OCI-LY7 (cell line): ENCODE data around the gene DCAF8. TPM values are rescaled to one million over a fixed set of nuclear protein-coding genes. Genes with fewer than 3 reads are reported as not detected.

ENCODE experiments used
- BruUV-seq: library from RNA; stranded (reverse); fragments of 400-500 nt; replicated peaks from 2 replicates; lab custom pipeline; 2021; lab: Mats Ljungman, UMichigan
- CTCF ChIA-PET: fragments of 300-600 bp; sonication (Branson Sonifier 250); formaldehyde crosslinking; loops from one replicate; lab custom pipeline; 2022; ENCODE audit warnings: antibody characterized with exemption; ENCODE audit not compliant: unreplicated experiment; lab: Charles Lee
- POLR2A ChIA-PET: fragments of 300-600 bp; sonication (Branson Sonifier 250); formaldehyde crosslinking; loops from one replicate; lab custom pipeline; 2022; ENCODE audit warnings: antibody characterized with exemption; lab: Charles Lee
- DNase-seq: peaks from one replicate; pipeline ENCODE4 v3.0.0-alpha.2; 2015; ENCODE audit warnings: low spot score
- H2AFZ ChIP-seq: fragments of 200-600 bp; sonication (generic), shearing (Covaris generic); 2 replicates; pipeline ENCODE4 v1.6.1; 2014; ENCODE audit warnings: mild to moderate bottlenecking, antibody characterized with exemption, low read length, moderate library complexity
- H3K27ac ChIP-seq: fragments of 200-600 bp; sonication (generic); 2 replicates; pipeline ENCODE4 v1.5.1; 2014; ENCODE audit warnings: mixed run types, low read depth, mild to moderate bottlenecking, moderate library complexity, low read length, inconsistent platforms; ENCODE audit not compliant: poor library complexity, severe bottlenecking
- H3K36me3 ChIP-seq: fragments of 200-600 bp; sonication (generic); 2 replicates; pipeline ENCODE4 v1.6.1; 2014; ENCODE audit warnings: mild to moderate bottlenecking, antibody characterized with exemption, low read length, moderate library complexity, mixed read lengths; ENCODE audit not compliant: insufficient read depth
- H3K4me1 ChIP-seq: fragments of 200-600 bp; sonication (generic); 2 replicates; pipeline ENCODE4 v1.5.1; 2014; ENCODE audit warnings: mild to moderate bottlenecking, low read length; ENCODE audit not compliant: insufficient read depth, poor library complexity, severe bottlenecking
- H3K4me2 ChIP-seq: fragments of 200-600 bp; sonication (generic); 2 replicates; pipeline ENCODE4 v1.6.1; 2014; ENCODE audit warnings: mild to moderate bottlenecking, low read length
- H3K4me3 ChIP-seq: fragments of 200-600 bp; sonication (generic); 2 replicates; pipeline ENCODE4 v1.5.1; 2014; ENCODE audit warnings: mild to moderate bottlenecking, low read depth, low read length; ENCODE audit not compliant: poor library complexity, severe bottlenecking
- H3K79me2 ChIP-seq: fragments of 200-600 bp; sonication (generic); 2 replicates; pipeline ENCODE4 v1.6.1; 2016; ENCODE audit warnings: low read depth, mild to moderate bottlenecking, low read length, moderate library complexity, mixed read lengths; ENCODE audit not compliant: insufficient read depth
- H3K9me2 ChIP-seq: fragments of 200-600 bp; sonication (generic); 2 replicates; pipeline ENCODE4 v1.6.1; 2016; ENCODE audit warnings: mild to moderate bottlenecking, low read length, mixed read lengths; ENCODE audit not compliant: insufficient read depth
- H3K9me3 ChIP-seq: fragments of 200-600 bp; sonication (generic); 2 replicates; pipeline ENCODE4 v1.6.1; 2014; ENCODE audit warnings: mild to moderate bottlenecking, mixed run types, low read length, mixed read lengths
- H4K20me1 ChIP-seq: fragments of 200-600 bp; sonication (generic); 2 replicates; pipeline ENCODE4 v1.6.1; 2014; ENCODE audit warnings: mild to moderate bottlenecking, antibody characterized with exemption, low read length, moderate library complexity, mixed read lengths; ENCODE audit not compliant: insufficient read depth
- EZH2phosphoT487 ChIP-seq: fragments of 200-600 bp; sonication (generic); IDR thresholded peaks from 2 replicates; pipeline ENCODE4 v1.6.1; 2018; ENCODE audit warnings: low read depth, borderline replicate concordance, mild to moderate bottlenecking, mixed run types, antibody characterized with exemption, low read length, moderate library complexity, mixed read lengths
- intact Hi-C: fragments of 100-400 bp; cut with micrococcal nuclease; formaldehyde crosslinking; loops from one replicate; pipeline ENCODE4 v1.10.0; 2022; ENCODE audit not compliant: unreplicated experiment
- total RNA-seq, 2 experiments: library from RNA; depleted of rRNA in 1 of 2; stranded (reverse); fragments of >200 nt in 1 of 2; shearing (Covaris generic) in 1 of 2; gene quantifications; 2 replicates each; pipeline ENCODE4 v1.2.3, GENCODE V29; 2014 to 2022
- TF ChIP-seq, protein P1 (sequence below): fragments of 200-600 bp; sonication (generic); conservative IDR thresholded peaks from 2 replicates; pipeline ENCODE4 v1.5.1; 2014; ENCODE audit warnings: mild to moderate bottlenecking, antibody characterized with exemption, low read length, moderate library complexity, mixed read lengths

The DCAF8 gene
- total RNA-seq, 2 experiments from 2014 or later = 118 to 139 TPM

DNA sequence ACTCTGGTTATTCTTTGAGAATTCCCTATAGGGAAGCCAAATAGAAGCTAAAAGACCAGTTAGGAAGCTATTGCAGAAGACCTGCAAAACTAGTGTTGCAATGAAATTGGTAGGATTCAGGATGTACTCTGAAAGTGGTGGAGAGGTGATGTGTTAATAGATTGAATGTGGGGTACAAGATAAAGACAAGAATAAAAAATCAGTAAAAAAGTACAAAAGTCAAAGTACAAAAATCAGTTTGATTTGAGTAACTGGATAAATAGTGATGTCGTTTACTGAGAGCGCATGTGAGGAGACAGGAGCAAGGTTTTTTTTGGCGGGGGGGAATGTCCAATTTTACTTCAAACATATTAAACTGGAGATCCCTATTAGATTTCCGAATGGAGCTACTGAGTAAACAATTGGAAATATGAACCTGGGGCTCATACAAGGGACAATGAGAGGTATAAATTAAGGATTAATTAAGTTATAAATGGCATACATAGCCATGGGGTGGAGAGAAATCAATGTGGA is 2.5 kb upstream of the DCAF8 start:
- Histone ChIP-seq H3K4me2 (no peak overlapping the region), H3K27ac (no peak overlapping the region), H3K9me3 (no peaks in the 10 kb centered on the region), H3K79me2 (peaks cover 22% of the 10 kb centered on the region), H3K4me3 (no peak overlapping the region), H2AFZ (no peak overlapping the region), H3K9me2 (no peaks in the 10 kb centered on the region), H4K20me1 (peaks cover 5% of the 10 kb centered on the region; the same call in 1 of the 2 replicates), H3K36me3 (peaks cover 5% of the 10 kb centered on the region; the same call in 1 of the 2 replicates), H3K4me1 (peaks cover 20% of the 10 kb centered on the region)
- no peak for DNase-seq
- ChIA-PET POLR2A (interaction anchor here (0.5 to 1.3 kb wide), 6 partner anchors 11 to 157 kb away, joined by 3 to 6 read pairs (median 4); partner anchors contain the start of gene PEX19), CTCF (interaction anchor here (1.4 kb wide), 1 partner anchor 12 kb away, joined by 7 read pairs; no protein-coding TSS in a partner anchor)
- intact Hi-C loops = no loop called here
- TF ChIP-seq, protein P1, sequence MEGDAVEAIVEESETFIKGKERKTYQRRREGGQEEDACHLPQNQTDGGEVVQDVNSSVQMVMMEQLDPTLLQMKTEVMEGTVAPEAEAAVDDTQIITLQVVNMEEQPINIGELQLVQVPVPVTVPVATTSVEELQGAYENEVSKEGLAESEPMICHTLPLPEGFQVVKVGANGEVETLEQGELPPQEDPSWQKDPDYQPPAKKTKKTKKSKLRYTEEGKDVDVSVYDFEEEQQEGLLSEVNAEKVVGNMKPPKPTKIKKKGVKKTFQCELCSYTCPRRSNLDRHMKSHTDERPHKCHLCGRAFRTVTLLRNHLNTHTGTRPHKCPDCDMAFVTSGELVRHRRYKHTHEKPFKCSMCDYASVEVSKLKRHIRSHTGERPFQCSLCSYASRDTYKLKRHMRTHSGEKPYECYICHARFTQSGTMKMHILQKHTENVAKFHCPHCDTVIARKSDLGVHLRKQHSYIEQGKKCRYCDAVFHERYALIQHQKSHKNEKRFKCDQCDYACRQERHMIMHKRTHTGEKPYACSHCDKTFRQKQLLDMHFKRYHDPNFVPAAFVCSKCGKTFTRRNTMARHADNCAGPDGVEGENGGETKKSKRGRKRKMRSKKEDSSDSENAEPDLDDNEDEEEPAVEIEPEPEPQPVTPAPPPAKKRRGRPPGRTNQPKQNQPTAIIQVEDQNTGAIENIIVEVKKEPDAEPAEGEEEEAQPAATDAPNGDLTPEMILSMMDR = no peak
- no peak for TF ChIP-seq EZH2phosphoT487
- no TSS peak for BruUV-seq

DNA sequence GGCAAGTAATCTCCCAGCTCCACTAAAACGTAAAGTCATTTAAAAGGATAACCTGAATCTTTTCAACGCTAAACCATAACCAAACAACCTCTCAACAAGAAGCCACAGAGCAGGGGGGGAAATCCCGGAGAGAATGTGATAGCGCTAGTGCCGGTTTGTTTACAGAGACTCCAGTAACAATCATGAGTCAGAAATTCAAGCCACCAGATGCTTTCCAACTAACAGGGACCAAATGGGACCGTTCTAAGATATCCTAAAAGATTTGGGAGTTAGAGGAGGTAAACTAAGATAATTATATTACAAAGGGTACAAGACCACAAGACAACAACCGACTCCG is 825 bp downstream of the DCAF8 start:
- H3K4me3 ChIP-seq = peak overlapping the region; percentile 88
- peaks cover 30% of the 10 kb centered on the region for H3K79me2 ChIP-seq
- POLR2A ChIA-PET = interaction anchor here (0.9 to 3.2 kb wide), 7 partner anchors 9 to 164 kb away, joined by 3 to 14 read pairs (median 7); partner anchors contain the start of gene PEX19

More for the DNA sequence above, 825 bp downstream of the DCAF8 start:
- Histone ChIP-seq H3K36me3 (peaks cover 19% of the 10 kb centered on the region), H3K4me1 (peaks cover 21% of the 10 kb centered on the region), H3K27ac (peak overlapping the region; percentile 41), H4K20me1 (peaks cover 5% of the 10 kb centered on the region; the same call in 1 of the 2 replicates), H3K4me2 (peak overlapping the region; percentile 88), H3K9me3 (no peaks in the 10 kb centered on the region), H2AFZ (peak overlapping the region; percentile 93; the same call in 1 of the 2 replicates), H3K9me2 (no peaks in the 10 kb centered on the region)
- no peak for TF ChIP-seq EZH2phosphoT487
- TF ChIP-seq, protein P1 = no peak
- intact Hi-C loops = no loop called here
- BruUV-seq = no TSS peak
- CTCF ChIA-PET = interaction anchor here (0.6 to 1.3 kb wide), 4 partner anchors 10 to 336 kb away, joined by 3 to 4 read pairs (median 4); no protein-coding TSS in a partner anchor
- peak; percentile 24 for DNase-seq
